Mucosa of stomach (tissue), 1 donor: ENCODE measurements around the gene PHLPP2.
A peak's percentile ranks its signal among the peaks of the same experiment; 100 is the strongest.

Source experiments
- H3K27me3 ChIP-seq: one replicate; pipeline ENCODE4 v1.7.0; 2013; ENCODE audit warnings: mild to moderate bottlenecking, low read length; ENCODE audit not compliant: control insufficient read depth, insufficient read depth
- H3K36me3 ChIP-seq: one replicate; pipeline ENCODE4 v1.7.0; 2013; ENCODE audit warnings: low read length; ENCODE audit not compliant: control insufficient read depth, insufficient read depth
- H3K4me1 ChIP-seq: one replicate; pipeline ENCODE4 v1.7.0; 2013; ENCODE audit warnings: mild to moderate bottlenecking, low read length; ENCODE audit not compliant: control insufficient read depth, insufficient read depth
- H3K4me3 ChIP-seq: one replicate; pipeline ENCODE4 v1.7.0; 2013; ENCODE audit warnings: low read length
- H3K9ac ChIP-seq: one replicate; pipeline ENCODE4 v1.7.0; 2013; ENCODE audit warnings: mild to moderate bottlenecking, low read length, moderate library complexity
- H3K9me3 ChIP-seq: one replicate; pipeline ENCODE4 v1.7.0; 2013; ENCODE audit warnings: mild to moderate bottlenecking, low read length, moderate library complexity; ENCODE audit not compliant: control insufficient read depth
- donor health status: Pancreatic carcinoma.

Gene PHLPP2

GRCh38 chr16:71675380-71675779 is 49.1 kb downstream of the PHLPP2 start:
- H3K36me3 ChIP-seq = no peaks in the 10 kb centered on the region

DNA sequence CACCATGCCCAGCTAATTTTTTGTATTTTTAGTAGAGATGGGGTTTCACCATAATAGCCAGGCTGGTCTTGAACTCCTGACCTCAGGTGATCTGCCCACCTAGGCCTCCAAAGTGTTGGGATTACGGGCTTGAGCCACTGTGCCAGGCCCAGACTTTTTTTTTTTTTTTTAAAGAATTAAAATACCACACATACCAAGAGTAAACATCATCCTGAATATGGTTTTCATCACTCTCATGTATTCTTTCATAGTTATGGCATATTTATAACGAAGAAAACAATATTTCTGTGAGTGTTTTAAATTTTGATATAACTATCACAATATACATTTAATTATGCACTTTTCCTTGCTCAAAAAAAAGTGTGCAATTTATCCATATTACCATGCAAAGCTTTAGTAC is 50.3 kb downstream of the PHLPP2 start:
- H3K36me3 ChIP-seq = no peaks in the 10 kb centered on the region
- H3K4me3 ChIP-seq = no peak overlapping the region
- H3K9ac ChIP-seq = no peak overlapping the region
- H3K9me3 ChIP-seq = no peaks in the 10 kb centered on the region
- no peaks in the 10 kb centered on the region for H3K27me3 ChIP-seq
- H3K4me1 ChIP-seq = no peaks in the 10 kb centered on the region

More at GRCh38 chr16:71675380-71675779, 49.1 kb downstream of the PHLPP2 start:
- Histone ChIP-seq H3K4me3 (no peak overlapping the region), H3K9ac (no peak overlapping the region), H3K27me3 (no peaks in the 10 kb centered on the region), H3K9me3 (no peaks in the 10 kb centered on the region), H3K4me1 (no peaks in the 10 kb centered on the region)

DNA sequence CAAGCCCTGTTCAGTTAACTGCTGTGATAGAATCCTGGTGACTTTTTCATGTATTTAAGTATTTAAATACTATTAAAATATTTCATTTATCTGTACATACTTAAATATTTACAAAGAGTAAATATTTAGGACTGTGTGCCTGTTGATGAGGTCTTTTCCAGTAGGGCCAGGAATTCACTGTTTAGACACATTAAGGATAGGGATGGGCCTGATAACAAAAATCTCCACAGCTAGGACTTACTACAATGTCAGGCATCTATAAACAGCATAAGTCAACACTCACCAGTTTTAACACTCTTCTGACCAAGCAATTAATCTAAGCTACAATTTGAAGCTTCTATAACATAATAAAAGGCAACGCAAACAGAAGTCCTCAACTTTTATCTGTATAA is 50.9 kb downstream of the PHLPP2 start:
- H3K27me3 ChIP-seq = no peaks in the 10 kb centered on the region
- H3K9me3 ChIP-seq = no peaks in the 10 kb centered on the region
- H3K4me3 ChIP-seq = no peak overlapping the region
- H3K4me1 ChIP-seq = no peaks in the 10 kb centered on the region
- H3K9ac ChIP-seq = no peak overlapping the region
- H3K36me3 ChIP-seq = no peaks in the 10 kb centered on the region

GRCh38 chr16:71672803-71673581 is 51.5 kb downstream of the PHLPP2 start:
- no peak overlapping the region for H3K4me3 ChIP-seq
- H3K9ac ChIP-seq = no peak overlapping the region
- no peaks in the 10 kb centered on the region for H3K36me3 ChIP-seq
- no peaks in the 10 kb centered on the region for H3K27me3 ChIP-seq
- no peaks in the 10 kb centered on the region for H3K4me1 ChIP-seq
- H3K9me3 ChIP-seq = no peaks in the 10 kb centered on the region

GRCh38 chr16:71672125-71672524 is 52.4 kb downstream of the PHLPP2 start:
- H3K9ac ChIP-seq = no peak overlapping the region
- no peaks in the 10 kb centered on the region for H3K27me3 ChIP-seq
- no peaks in the 10 kb centered on the region for H3K36me3 ChIP-seq
- no peak overlapping the region for H3K4me3 ChIP-seq
- H3K4me1 ChIP-seq = peaks cover 6% of the 10 kb centered on the region
- H3K9me3 ChIP-seq = no peaks in the 10 kb centered on the region

DNA sequence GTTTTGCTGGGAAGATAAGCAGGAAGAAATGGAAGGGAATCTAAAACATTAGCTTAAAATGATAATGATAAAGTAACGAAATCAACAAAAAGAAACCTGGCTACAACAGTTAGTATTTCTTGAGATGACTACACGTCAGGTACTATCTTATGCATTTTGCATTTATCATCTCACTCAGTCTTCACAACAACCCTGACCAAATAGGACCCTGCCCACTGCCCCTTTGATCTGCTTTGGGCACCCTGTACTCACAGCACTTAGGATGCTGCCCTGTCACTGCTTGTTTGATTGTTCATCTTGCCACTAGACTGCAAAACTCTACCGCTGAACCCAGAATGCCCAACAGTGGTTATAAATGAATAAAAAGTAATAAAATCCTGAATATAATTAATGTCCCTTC is 53.3 kb downstream of the PHLPP2 start:
- Histone ChIP-seq H3K9me3 (no peaks in the 10 kb centered on the region), H3K27me3 (no peaks in the 10 kb centered on the region), H3K9ac (no peak overlapping the region), H3K4me3 (no peak overlapping the region), H3K4me1 (peaks cover 10% of the 10 kb centered on the region), H3K36me3 (no peaks in the 10 kb centered on the region)

- H3K36me3 ChIP-seq = no peaks in the 10 kb centered on the region
- H3K4me1 ChIP-seq = peaks cover 10% of the 10 kb centered on the region
- H3K27me3 ChIP-seq = no peaks in the 10 kb centered on the region
These were observed 54.0 kb downstream of the PHLPP2 start for GRCh38 chr16:71670537-71670936.

GRCh38 chr16:71669926-71670536 is 54.5 kb downstream of the PHLPP2 start:
- Histone ChIP-seq H3K36me3 (no peaks in the 10 kb centered on the region), H3K4me1 (peaks cover 10% of the 10 kb centered on the region), H3K27me3 (no peaks in the 10 kb centered on the region), H3K9ac (no peak overlapping the region), H3K9me3 (no peaks in the 10 kb centered on the region), H3K4me3 (no peak overlapping the region)

More at GRCh38 chr16:71670537-71670936, 54.0 kb downstream of the PHLPP2 start:
- H3K9me3 ChIP-seq = no peaks in the 10 kb centered on the region
- H3K9ac ChIP-seq = no peak overlapping the region
- no peak overlapping the region for H3K4me3 ChIP-seq

DNA sequence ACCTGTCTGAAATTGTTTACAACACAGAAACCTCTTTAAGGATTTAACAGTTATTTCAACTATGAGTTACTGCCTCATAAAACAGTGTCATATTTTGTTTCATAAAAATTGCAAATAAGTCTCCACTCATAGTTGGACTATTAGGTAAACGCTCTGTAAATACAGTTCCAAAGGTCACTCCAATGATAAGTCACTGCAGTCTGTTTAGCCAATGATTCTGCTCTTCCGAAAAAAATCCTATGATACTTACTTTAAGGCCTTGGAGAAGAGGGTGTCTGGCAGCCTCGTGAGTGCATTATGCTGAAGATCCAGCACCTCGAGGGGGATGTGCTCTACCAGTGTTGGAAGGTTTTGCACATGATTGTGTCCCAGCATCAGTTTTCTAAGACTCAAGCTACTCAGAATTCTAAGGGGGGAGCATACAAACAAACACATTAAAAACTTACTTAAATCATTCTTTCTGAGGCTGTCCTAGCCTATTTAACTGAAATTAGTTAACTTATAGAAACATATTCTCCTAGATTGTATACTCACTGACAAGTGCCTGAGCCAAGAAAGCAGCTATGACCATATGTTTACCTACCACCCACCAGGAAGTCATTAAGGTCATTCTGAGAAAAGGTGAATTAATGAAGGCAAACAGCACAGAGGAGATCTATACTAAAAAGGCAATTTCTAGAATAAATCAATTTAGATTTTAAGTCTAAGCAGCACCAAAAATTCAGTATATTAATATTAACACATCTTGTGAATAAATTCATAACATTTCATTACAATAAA is 57.4 kb downstream of the PHLPP2 start:
- H3K36me3 ChIP-seq = no peaks in the 10 kb centered on the region
- no peaks in the 10 kb centered on the region for H3K9me3 ChIP-seq
- no peaks in the 10 kb centered on the region for H3K27me3 ChIP-seq
- H3K4me1 ChIP-seq = peaks cover 10% of the 10 kb centered on the region
- no peak overlapping the region for H3K9ac ChIP-seq
- peak overlapping the region; percentile 32 for H3K4me3 ChIP-seq

- Histone ChIP-seq H3K36me3 (no peaks in the 10 kb centered on the region), H3K9ac (no peak overlapping the region), H3K9me3 (no peaks in the 10 kb centered on the region), H3K27me3 (no peaks in the 10 kb centered on the region), H3K4me3 (no peak overlapping the region), H3K4me1 (peaks cover 10% of the 10 kb centered on the region)
These were observed 58.2 kb downstream of the PHLPP2 start for GRCh38 chr16:71666264-71666663.

GRCh38 chr16:71659471-71659870 is 65.0 kb downstream of the PHLPP2 start:
- Histone ChIP-seq H3K4me3 (no peak overlapping the region), H3K9ac (no peak overlapping the region), H3K27me3 (no peaks in the 10 kb centered on the region), H3K36me3 (no peaks in the 10 kb centered on the region), H3K4me1 (no peaks in the 10 kb centered on the region), H3K9me3 (no peaks in the 10 kb centered on the region)

DNA sequence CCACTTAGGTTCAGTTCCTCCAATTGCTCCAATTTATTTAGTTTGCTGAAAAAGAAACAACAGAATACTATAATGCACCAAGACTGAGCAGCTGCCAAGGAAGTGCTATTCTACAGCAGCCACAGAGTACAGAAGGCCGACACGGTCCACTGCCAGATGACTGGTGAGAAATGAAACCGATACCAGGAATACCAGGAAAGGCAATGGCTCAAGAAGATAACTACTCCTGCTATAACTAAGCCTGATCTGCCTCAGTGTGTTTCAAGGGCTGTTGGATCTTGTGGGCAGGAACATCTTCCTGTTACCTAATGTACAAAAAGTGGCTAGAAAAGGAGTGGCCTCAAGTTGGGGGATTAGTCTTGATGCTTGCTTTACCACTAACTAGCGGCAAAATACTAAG is 65.7 kb downstream of the PHLPP2 start:
- H3K4me3 ChIP-seq = no peak overlapping the region
- H3K36me3 ChIP-seq = no peaks in the 10 kb centered on the region
- H3K27me3 ChIP-seq = no peaks in the 10 kb centered on the region
- H3K4me1 ChIP-seq = no peaks in the 10 kb centered on the region
- H3K9ac ChIP-seq = no peak overlapping the region
- no peaks in the 10 kb centered on the region for H3K9me3 ChIP-seq
